CD14-positive monocyte (primary cell): ENCODE results near the gene MST1R. TPM values are rescaled to one million over a fixed set of nuclear protein-coding genes. Genes with fewer than 3 reads are reported as not detected.

Experiments used
- DNase-seq, 3 donors: peaks; one replicate each; pipeline ENCODE4 v3.0.0-alpha.2; 2011 to 2022
- H2AFZ ChIP-seq: 2 replicates; pipeline ENCODE4 v1.6.0; 2012; ENCODE audit warnings: mild to moderate bottlenecking, low read depth, low read length, inconsistent platforms; ENCODE audit not compliant: insufficient read depth, poor library complexity, severe bottlenecking
- H3K27ac ChIP-seq, 2 donors: 1 replicate in 1 of 2; 2 replicates in 1 of 2; pipeline ENCODE4 v1.5.1; 2012 to 2013; ENCODE audit warnings: low read length in 2 of 2, control low read depth in 1 of 2, inconsistent platforms in 1 of 2, low read depth in 1 of 2, mild to moderate bottlenecking in 1 of 2
- H3K27me3 ChIP-seq, 2 donors: one replicate each; pipeline versions ENCODE4 v1.6.0 to v1.6.1; 2011 to 2013; ENCODE audit warnings: low read length in 2 of 2; ENCODE audit not compliant: control insufficient read depth in 2 of 2, insufficient read depth in 2 of 2
- H3K36me3 ChIP-seq, 2 donors: replicated peaks in 1 of 2; 1 replicate in 1 of 2; 2 replicates in 1 of 2; pipeline versions ENCODE4 v1.5.1 to v1.6.1; 2012 to 2013; ENCODE audit warnings: low read length in 2 of 2, control low read depth in 1 of 2, inconsistent platforms in 1 of 2, mild to moderate bottlenecking in 1 of 2; ENCODE audit not compliant: insufficient read depth in 2 of 2, control insufficient read depth in 1 of 2
- H3K4me1 ChIP-seq, 2 donors: 1 replicate in 1 of 2; 2 replicates in 1 of 2; pipeline versions ENCODE4 v1.5.1 to v1.6.1; 2012 to 2013; ENCODE audit warnings: low read length in 2 of 2, control low read depth in 1 of 2, inconsistent platforms in 1 of 2, mild to moderate bottlenecking in 1 of 2, moderate library complexity in 1 of 2; ENCODE audit not compliant: insufficient read depth in 2 of 2, control insufficient read depth in 1 of 2
- H3K4me2 ChIP-seq: replicated peaks from 2 replicates; pipeline ENCODE3; 2012; ENCODE audit warnings: low read length, moderate library complexity, mild to moderate bottlenecking; ENCODE audit not compliant: poor library complexity, severe bottlenecking; ENCODE audit errors: extremely low read depth
- H3K4me3 ChIP-seq, 3 experiments: fragments of 200-600 bp in 1 of 3; sonication (generic) in 1 of 3; replicated peaks in 1 of 3; 1 replicate in 2 of 3; 2 replicates in 1 of 3; pipeline ENCODE4 v1.5.1; 2011 to 2013; ENCODE audit warnings: low read length in 3 of 3, mild to moderate bottlenecking in 3 of 3, control low read depth in 2 of 3, low read depth in 2 of 3, inconsistent platforms in 1 of 3, moderate library complexity in 1 of 3
- H3K79me2 ChIP-seq: 2 replicates; pipeline ENCODE4 v1.6.0; 2012; ENCODE audit warnings: mild to moderate bottlenecking, control low read depth, inconsistent platforms, low read length, moderate library complexity; ENCODE audit not compliant: insufficient read depth
- H3K9ac ChIP-seq: 2 replicates; pipeline ENCODE4 v1.6.0; 2017; ENCODE audit warnings: low read length, mild to moderate bottlenecking; ENCODE audit not compliant: insufficient read depth, poor library complexity, severe bottlenecking
- H3K9me3 ChIP-seq, 2 donors: replicated peaks in 1 of 2; 1 replicate in 1 of 2; 2 replicates in 1 of 2; pipeline versions ENCODE4 v1.5.1 to v1.6.1; 2012 to 2013; ENCODE audit warnings: low read length in 2 of 2, control low read depth in 1 of 2; ENCODE audit not compliant: control insufficient read depth in 1 of 2, insufficient read depth in 1 of 2
- H4K20me1 ChIP-seq: 2 replicates; pipeline ENCODE4 v1.6.0; 2012; ENCODE audit warnings: mild to moderate bottlenecking, low read length, control low read depth, moderate library complexity; ENCODE audit not compliant: insufficient read depth
- H3K27ac Mint-ChIP-seq, 7 donors: one replicate each; pipeline ENCODE4 v1.8.0; 2020; ENCODE audit warnings: mild to moderate bottlenecking in 7 of 7, mixed read lengths in 7 of 7, moderate library complexity in 6 of 7, inconsistent platforms in 2 of 7
- H3K27me3 Mint-ChIP-seq, 3 donors: one replicate each; pipeline ENCODE4 v1.8.0; 2021 to 2022; ENCODE audit warnings: low read depth in 3 of 3, mild to moderate bottlenecking in 3 of 3, mixed read lengths in 3 of 3, moderate library complexity in 3 of 3, inconsistent platforms in 1 of 3
- H3K36me3 Mint-ChIP-seq, 2 donors: one replicate each; pipeline ENCODE4 v1.8.0; 2020; ENCODE audit warnings: mixed read lengths in 2 of 2, inconsistent platforms in 1 of 2, mild to moderate bottlenecking in 1 of 2
- H3K4me1 Mint-ChIP-seq: one replicate; pipeline ENCODE4 v1.8.0; 2020; ENCODE audit warnings: mild to moderate bottlenecking, mixed read lengths
- H3K4me3 Mint-ChIP-seq, 2 donors: one replicate each; pipeline ENCODE4 v1.8.0; 2020; ENCODE audit warnings: mild to moderate bottlenecking in 2 of 2, mixed read lengths in 2 of 2, moderate library complexity in 1 of 2
- H3K9me3 Mint-ChIP-seq, 7 donors: one replicate each; pipeline ENCODE4 v1.8.0; 2020 to 2022; ENCODE audit warnings: mixed read lengths in 7 of 7, mild to moderate bottlenecking in 6 of 7, moderate library complexity in 6 of 7, inconsistent platforms in 2 of 7
- CTCF ChIP-seq: fragments of 200-600 bp; IDR thresholded peaks from one replicate; pipeline ENCODE4 v1.8.0; 2022; ENCODE audit warnings: antibody characterized with exemption, mild to moderate bottlenecking
- WGBS: methylation state at CpG from one replicate; pipeline ENCODE4 v1.1.5; 2013; ENCODE audit warnings: missing lambda C conversion rate; ENCODE audit not compliant: insufficient coverage; 5-methylcytosine and 5-hydroxymethylcytosine counted together
- intact Hi-C, 2 donors: fragments of 100-400 bp; cut with micrococcal nuclease; formaldehyde crosslinking; loops; one replicate each; pipeline versions ENCODE4 v1.15.0 to v1.15.1; 2023
- polyA plus RNA-seq, 3 donors: library from polyadenylated mRNA; depleted of rRNA in 1 of 3; unstranded in 2 of 3; stranded (reverse) in 1 of 3; fragments of 300-500 nt in 2 of 3; fragments of >200 nt in 1 of 3; fragmentation: Illumina TruSeq in 2 of 3; gene quantifications; 1 replicate in 2 of 3; 2 replicates in 1 of 3; pipeline ENCODE4 v1.2.3, GENCODE V29; 2012 to 2021

Gene MST1R
- polyA plus RNA-seq, 3 donors = 0.25 TPM; not detected in 2

GRCh38 chr3:49882166-49882565, 21.5 kb downstream of the MST1R start:
- H3K79me2 ChIP-seq = no peaks in the 10 kb centered on the region
- H3K4me1 ChIP-seq = peaks cover 0 to 2% of the 10 kb centered on the region in 2 donors
- H3K27ac ChIP-seq = no peak overlapping the region
- Mint-ChIP-seq H3K4me1 (peaks cover 7% of the 10 kb centered on the region), H3K36me3 (no peaks in the 10 kb centered on the region), H3K27ac (no peak overlapping the region), H3K9me3 (no peaks in the 10 kb centered on the region), H3K27me3 (peaks cover 1 to 3% (median 2%) of the 10 kb centered on the region in 3 donors), H3K4me3 (no peak overlapping the region)
- DNase-seq = no peak
- H2AFZ ChIP-seq = no peak overlapping the region
- intact Hi-C loops = no loop called here
- no peak overlapping the region for H3K9ac ChIP-seq
- H3K27me3 ChIP-seq = no peaks in the 10 kb centered on the region
- WGBS = 7% methylated on average over 3 of the region's 6 CpGs
- no peak for TF ChIP-seq CTCF
- H3K9me3 ChIP-seq = no peaks in the 10 kb centered on the region
- H3K4me3 ChIP-seq = no peak overlapping the region
- H4K20me1 ChIP-seq = no peaks in the 10 kb centered on the region
- H3K4me2 ChIP-seq = no peak overlapping the region
- no peaks in the 10 kb centered on the region for H3K36me3 ChIP-seq

GRCh38 chr3:49880581-49881315, 22.9 kb downstream of the MST1R start:
- Mint-ChIP-seq H3K36me3 (no peaks in the 10 kb centered on the region), H3K4me3 (no peak overlapping the region), H3K27me3 (peaks cover 1 to 3% (median 2%) of the 10 kb centered on the region in 3 donors), H3K4me1 (peaks cover 12% of the 10 kb centered on the region), H3K9me3 (no peaks in the 10 kb centered on the region), H3K27ac (no peak overlapping the region)
- DNase-seq = no peak
- Histone ChIP-seq H3K4me2 (no peak overlapping the region), H3K27ac (no peak overlapping the region), H4K20me1 (no peaks in the 10 kb centered on the region), H3K9ac (no peak overlapping the region), H3K27me3 (no peaks in the 10 kb centered on the region), H2AFZ (peak overlapping the region; percentile 41), H3K4me1 (peaks cover 4 to 6% of the 10 kb centered on the region in 2 donors), H3K36me3 (no peaks in the 10 kb centered on the region), H3K9me3 (no peaks in the 10 kb centered on the region), H3K79me2 (no peaks in the 10 kb centered on the region), H3K4me3 (no peak overlapping the region)
- 100% methylated on average over 1 of the region's 6 CpGs for WGBS
- TF ChIP-seq CTCF = no peak
- intact Hi-C loops = no loop called here
